HL-60 (cell line): ENCODE data around the gene SLC12A6.

Experiments
- DNase-seq, 2 experiments: peaks; one replicate each; pipeline ENCODE4 v3.0.0-alpha.2; 2010 to 2020; ENCODE audit warnings: low read depth in 1 of 2, low spot score in 1 of 2
- H3K27ac ChIP-seq: fragments of 250-450 bp; sonication (Bioruptor Pico); replicated peaks from 2 replicates; pipeline ENCODE4 v1.5.1; 2020; ENCODE audit warnings: mild to moderate bottlenecking, moderate library complexity
- H3K27me3 ChIP-seq: fragments of 250-450 bp; sonication (Bioruptor Pico); 2 replicates; pipeline ENCODE4 v1.5.1; 2021; ENCODE audit warnings: mild to moderate bottlenecking, moderate library complexity; ENCODE audit not compliant: insufficient read depth, poor library complexity, severe bottlenecking
- H3K4me3 ChIP-seq: replicated peaks from 2 replicates; pipeline ENCODE4 v1.5.1; 2011; ENCODE audit warnings: mild to moderate bottlenecking, control low read depth, low read length; ENCODE audit not compliant: insufficient read depth
- GABPA ChIP-seq: IDR thresholded peaks from 2 replicates; pipeline ENCODE4 v1.6.1; 2012; ENCODE audit warnings: low read depth
- POLR2AphosphoS5 ChIP-seq: IDR thresholded peaks from 2 replicates; pipeline ENCODE4 v1.6.1; 2012; ENCODE audit warnings: low read depth
- SPI1 ChIP-seq: IDR thresholded peaks from 2 replicates; pipeline ENCODE4 v1.6.1; 2012; ENCODE audit warnings: low read depth, mild to moderate bottlenecking, borderline replicate concordance
- TF ChIP-seq, protein P1 (sequence below): IDR thresholded peaks from 2 replicates; pipeline ENCODE4 v1.6.1; 2012; ENCODE audit warnings: low read depth; ENCODE audit not compliant: insufficient replicate concordance
- TF ChIP-seq, protein P2 (sequence below): IDR thresholded peaks from one replicate; pipeline ENCODE4 v1.5.1; 2011; ENCODE audit warnings: low read length, control low read depth, inconsistent platforms; ENCODE audit not compliant: insufficient read depth

The SLC12A6 gene

DNA sequence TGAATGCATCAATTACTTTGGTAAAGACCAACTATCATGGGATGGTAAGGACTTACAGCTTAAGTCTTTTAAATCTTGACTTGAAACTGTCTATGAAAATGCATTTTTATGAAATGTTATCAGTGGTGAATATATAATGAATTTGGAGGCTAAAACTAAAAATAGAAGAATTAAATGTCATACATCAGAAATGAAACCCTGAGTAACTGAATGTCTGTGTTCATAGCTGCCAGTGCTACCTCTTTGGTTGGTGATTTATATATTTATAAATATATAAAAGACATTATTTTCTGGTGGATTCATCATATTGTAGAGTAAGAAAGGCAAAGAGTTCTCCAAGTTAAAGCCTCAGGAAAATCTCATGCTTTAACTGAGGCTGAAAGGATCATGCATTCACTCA lies 12.2 kb downstream of the SLC12A6 start:
- TF ChIP-seq, protein P1, sequence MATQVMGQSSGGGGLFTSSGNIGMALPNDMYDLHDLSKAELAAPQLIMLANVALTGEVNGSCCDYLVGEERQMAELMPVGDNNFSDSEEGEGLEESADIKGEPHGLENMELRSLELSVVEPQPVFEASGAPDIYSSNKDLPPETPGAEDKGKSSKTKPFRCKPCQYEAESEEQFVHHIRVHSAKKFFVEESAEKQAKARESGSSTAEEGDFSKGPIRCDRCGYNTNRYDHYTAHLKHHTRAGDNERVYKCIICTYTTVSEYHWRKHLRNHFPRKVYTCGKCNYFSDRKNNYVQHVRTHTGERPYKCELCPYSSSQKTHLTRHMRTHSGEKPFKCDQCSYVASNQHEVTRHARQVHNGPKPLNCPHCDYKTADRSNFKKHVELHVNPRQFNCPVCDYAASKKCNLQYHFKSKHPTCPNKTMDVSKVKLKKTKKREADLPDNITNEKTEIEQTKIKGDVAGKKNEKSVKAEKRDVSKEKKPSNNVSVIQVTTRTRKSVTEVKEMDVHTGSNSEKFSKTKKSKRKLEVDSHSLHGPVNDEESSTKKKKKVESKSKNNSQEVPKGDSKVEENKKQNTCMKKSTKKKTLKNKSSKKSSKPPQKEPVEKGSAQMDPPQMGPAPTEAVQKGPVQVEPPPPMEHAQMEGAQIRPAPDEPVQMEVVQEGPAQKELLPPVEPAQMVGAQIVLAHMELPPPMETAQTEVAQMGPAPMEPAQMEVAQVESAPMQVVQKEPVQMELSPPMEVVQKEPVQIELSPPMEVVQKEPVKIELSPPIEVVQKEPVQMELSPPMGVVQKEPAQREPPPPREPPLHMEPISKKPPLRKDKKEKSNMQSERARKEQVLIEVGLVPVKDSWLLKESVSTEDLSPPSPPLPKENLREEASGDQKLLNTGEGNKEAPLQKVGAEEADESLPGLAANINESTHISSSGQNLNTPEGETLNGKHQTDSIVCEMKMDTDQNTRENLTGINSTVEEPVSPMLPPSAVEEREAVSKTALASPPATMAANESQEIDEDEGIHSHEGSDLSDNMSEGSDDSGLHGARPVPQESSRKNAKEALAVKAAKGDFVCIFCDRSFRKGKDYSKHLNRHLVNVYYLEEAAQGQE: no peak
- TF ChIP-seq SPI1 (no peak), POLR2AphosphoS5 (no peak), GABPA (no peak)
- TF ChIP-seq, protein P2, sequence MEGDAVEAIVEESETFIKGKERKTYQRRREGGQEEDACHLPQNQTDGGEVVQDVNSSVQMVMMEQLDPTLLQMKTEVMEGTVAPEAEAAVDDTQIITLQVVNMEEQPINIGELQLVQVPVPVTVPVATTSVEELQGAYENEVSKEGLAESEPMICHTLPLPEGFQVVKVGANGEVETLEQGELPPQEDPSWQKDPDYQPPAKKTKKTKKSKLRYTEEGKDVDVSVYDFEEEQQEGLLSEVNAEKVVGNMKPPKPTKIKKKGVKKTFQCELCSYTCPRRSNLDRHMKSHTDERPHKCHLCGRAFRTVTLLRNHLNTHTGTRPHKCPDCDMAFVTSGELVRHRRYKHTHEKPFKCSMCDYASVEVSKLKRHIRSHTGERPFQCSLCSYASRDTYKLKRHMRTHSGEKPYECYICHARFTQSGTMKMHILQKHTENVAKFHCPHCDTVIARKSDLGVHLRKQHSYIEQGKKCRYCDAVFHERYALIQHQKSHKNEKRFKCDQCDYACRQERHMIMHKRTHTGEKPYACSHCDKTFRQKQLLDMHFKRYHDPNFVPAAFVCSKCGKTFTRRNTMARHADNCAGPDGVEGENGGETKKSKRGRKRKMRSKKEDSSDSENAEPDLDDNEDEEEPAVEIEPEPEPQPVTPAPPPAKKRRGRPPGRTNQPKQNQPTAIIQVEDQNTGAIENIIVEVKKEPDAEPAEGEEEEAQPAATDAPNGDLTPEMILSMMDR: no peak
- Histone ChIP-seq H3K27me3 (no peaks in the 10 kb centered on the region), H3K27ac (no peak overlapping the region), H3K4me3 (no peak overlapping the region)
- no peak for DNase-seq

DNA sequence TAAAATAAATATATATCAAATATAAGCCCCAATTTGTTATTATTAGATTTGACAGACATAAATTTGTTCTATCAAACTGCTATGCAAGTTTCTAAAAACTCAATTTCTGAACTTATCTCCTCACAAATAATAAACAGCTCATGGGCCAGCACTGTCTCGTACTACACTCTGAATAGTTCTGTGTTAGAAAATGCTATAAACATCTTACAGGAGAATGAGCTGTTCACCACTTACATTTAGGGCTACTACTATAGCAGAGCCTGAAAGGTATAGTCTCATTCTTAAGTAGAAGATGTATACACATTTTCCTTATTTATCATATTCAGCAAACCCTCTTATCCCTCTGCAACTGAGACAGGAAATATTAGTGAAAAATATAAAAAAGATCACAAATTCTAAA lies 12.6 kb downstream of the SLC12A6 start:
- H3K4me3 ChIP-seq: no peak overlapping the region

DNA sequence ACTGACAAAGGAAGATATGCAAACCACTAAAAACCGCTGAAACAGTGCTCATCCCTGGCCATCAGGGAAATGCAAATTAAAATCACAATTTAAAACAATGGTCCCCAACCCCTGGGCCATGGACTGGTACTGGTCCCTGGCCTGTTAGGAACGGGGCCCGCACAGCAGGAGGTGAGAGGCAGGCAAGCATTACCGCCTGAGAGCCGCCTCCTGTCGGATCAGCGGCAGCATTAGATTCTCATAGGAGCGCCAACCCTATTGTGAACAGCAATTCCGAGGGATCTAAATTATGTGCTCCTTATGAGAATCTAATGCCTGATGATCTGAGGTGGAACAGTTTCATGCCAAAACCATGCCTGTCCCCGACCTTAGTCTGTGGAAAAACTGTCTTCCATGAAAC lies 14.4 kb downstream of the SLC12A6 start:
- Histone ChIP-seq H3K4me3 (no peak overlapping the region), H3K27ac (no peak overlapping the region), H3K27me3 (no peaks in the 10 kb centered on the region)
- no peak for DNase-seq
- TF ChIP-seq GABPA (no peak), SPI1 (no peak), POLR2AphosphoS5 (no peak)
- TF ChIP-seq, protein P2: no peak
- TF ChIP-seq, protein P1: no peak

More for the DNA sequence above, 12.6 kb downstream of the SLC12A6 start:
- H3K27me3 ChIP-seq: no peaks in the 10 kb centered on the region
- DNase-seq: no peak
- H3K27ac ChIP-seq: no peak overlapping the region
- TF ChIP-seq, protein P2: no peak
- no peak for TF ChIP-seq GABPA
- TF ChIP-seq, protein P1: no peak
- TF ChIP-seq POLR2AphosphoS5: no peak
- no peak for TF ChIP-seq SPI1
